ENCODE data around the gene CETN1.

The CETN1 gene

DNA sequence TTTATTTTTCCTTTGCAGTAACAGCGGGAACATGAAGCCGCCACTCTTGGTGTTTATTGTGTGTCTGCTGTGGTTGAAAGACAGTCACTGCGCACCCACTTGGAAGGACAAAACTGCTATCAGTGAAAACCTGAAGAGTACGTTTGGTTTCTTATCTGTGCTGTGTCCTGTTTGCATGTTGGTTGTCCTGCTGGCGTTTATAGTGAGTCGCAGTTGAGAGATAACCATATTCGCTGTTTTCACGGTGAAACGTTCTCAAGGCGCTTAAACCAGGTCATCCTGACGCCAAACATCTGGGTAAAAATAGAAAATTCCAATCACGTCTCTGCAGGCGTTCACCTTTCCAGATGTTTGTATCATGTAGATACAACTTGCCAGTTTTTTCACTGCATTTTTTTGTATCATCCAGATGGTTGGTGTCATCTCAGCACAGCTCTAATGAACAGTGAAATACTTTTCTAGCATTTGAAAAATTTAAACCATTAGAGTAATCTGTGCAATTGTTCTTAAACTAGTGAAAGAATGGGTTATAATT, 37.9 kb downstream of the CETN1 start:
- no peak for DNase-seq (ENCODE audit: low read depth)
- TF ChIP-seq, protein P1, sequence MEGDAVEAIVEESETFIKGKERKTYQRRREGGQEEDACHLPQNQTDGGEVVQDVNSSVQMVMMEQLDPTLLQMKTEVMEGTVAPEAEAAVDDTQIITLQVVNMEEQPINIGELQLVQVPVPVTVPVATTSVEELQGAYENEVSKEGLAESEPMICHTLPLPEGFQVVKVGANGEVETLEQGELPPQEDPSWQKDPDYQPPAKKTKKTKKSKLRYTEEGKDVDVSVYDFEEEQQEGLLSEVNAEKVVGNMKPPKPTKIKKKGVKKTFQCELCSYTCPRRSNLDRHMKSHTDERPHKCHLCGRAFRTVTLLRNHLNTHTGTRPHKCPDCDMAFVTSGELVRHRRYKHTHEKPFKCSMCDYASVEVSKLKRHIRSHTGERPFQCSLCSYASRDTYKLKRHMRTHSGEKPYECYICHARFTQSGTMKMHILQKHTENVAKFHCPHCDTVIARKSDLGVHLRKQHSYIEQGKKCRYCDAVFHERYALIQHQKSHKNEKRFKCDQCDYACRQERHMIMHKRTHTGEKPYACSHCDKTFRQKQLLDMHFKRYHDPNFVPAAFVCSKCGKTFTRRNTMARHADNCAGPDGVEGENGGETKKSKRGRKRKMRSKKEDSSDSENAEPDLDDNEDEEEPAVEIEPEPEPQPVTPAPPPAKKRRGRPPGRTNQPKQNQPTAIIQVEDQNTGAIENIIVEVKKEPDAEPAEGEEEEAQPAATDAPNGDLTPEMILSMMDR (IDR thresholded peaks at IDR 0.05; ENCODE audit: low read depth, low read length, missing control alignments) = no peak
- no peak overlapping the region for H3K4me3 ChIP-seq (ENCODE audit: low read depth, low read length)

DNA sequence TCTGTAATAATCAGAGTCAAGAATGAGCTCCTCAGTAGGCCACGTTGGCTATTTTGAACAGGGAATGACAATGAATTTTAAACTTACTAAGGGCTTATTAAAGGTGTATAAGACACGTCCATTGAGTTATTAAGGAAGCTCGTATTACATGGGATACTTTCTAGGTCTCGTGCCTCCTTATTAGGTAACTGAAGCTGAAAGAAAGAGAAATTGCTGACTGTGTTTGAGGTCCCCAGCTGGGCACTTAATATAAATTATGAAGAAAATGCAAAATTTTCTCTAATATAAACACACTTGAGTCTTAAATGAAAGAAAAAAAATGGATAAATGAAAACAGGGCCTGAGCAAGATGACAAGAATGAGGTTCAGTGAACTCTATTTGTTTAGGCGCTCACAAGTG, 38.4 kb downstream of the CETN1 start:
- H3K4me3 ChIP-seq (ENCODE audit: low read depth, low read length) = no peak overlapping the region
- TF ChIP-seq, protein P1 (IDR thresholded peaks at IDR 0.05; ENCODE audit: low read depth, low read length, missing control alignments) = no peak
- no peak for DNase-seq (ENCODE audit: low read depth)

DNA sequence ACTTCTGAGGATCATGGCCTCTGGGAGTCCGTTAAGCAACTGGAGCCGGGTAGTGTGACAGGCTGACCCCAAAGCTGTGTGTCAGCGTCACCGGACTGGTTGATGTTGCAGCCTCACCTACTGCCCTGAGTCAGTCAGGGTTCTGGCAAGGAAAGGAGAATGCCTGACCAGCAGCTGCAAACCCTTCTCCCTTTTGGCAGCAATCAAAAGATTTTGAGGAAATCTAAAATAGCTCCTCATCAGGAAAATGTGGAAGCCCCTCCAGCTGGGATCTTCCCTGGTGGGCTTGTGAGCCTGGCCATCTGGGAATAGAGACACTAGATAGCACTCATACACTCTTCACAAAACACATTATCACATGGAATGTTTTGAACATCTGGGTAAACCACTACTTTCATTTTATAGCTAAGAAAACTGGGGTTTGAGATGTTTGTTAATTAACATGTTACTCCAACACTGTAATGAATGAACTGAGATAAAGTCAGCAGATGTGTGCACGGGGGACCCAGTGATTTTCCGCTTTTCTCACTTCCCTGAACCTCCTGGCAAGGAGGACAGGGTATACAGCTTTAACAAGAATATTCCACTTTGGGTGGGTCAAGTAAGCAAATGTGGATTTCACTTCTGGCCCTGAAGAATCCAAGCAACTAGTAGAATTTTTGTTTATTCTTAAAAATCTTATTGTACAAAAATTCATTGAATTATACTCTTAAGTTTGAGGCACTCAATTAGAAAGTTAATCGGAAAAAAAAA, 41.3 kb downstream of the CETN1 start:
- no peak overlapping the region for H3K4me3 ChIP-seq (ENCODE audit: low read depth, low read length)
- no peak for DNase-seq (ENCODE audit: low read depth)
- TF ChIP-seq, protein P1 (IDR thresholded peaks at IDR 0.05; ENCODE audit: low read depth, low read length, missing control alignments) = no peak

DNA sequence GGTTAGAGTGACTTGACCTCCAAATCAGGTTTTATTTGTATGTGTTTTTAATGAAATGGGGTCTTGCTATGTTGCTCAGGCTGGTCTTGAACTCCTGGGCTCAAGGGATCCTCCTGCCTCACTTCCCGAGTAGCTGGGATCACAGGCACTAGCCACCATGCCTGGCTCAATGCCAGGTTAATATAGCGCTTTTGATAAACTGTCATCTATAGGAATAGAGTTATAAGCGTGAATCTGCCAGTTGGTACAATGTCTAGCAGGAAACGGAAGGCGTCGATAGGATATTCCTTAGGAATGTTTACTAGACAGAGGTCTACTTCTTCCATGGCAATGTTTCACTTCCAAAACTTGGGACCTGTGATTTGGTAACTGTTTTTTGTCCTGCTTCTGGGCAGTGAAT, 42.1 kb downstream of the CETN1 start:
- TF ChIP-seq, protein P1 (IDR thresholded peaks at IDR 0.05; ENCODE audit: low read depth, low read length, missing control alignments) = no peak
- no peak for DNase-seq (ENCODE audit: low read depth)
- no peak overlapping the region for H3K4me3 ChIP-seq (ENCODE audit: low read depth, low read length)

DNA sequence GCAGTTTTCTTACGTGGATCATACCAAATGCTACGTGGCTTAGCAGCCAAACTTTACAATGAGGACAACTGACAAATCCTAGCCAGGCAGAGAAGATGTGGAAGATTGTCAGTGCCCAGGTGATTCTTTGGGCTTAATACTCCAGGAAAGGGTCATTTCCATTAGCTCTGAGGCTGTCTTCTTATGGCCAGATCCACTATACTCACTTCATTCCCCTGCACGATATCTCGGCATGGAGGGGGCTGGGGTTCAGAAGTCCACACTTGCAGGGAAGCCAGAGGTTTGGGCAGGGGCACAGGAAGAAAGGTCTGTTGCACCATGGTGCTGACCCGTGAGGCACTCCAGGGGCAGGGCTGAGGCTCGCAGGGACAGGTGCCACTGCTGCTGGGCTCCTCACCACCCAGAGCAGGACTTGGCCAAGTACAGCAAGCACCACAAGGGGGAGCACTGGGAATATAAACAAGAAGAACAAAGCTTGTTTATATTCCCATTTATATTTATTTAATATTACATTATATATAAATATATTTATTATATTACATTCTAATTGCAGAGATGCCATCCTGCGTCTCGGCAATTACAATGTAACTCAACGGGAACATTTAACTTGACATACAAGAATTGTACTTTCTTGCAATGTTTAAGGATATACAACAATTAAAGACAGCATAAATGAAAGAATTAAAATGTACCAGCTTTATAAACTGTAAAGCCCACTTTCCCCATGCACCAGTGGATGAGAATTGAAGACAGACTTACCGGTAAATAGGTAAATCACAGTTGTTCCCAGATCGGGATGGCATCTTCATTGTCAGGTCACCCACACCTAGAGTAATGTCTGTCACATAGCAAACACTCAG, 43.8 kb downstream of the CETN1 start:
- TF ChIP-seq, protein P1 (IDR thresholded peaks at IDR 0.05; ENCODE audit: low read depth, low read length, missing control alignments) = peak; percentile 54
- H3K4me3 ChIP-seq (ENCODE audit: low read depth, low read length) = no peak overlapping the region
- DNase-seq (ENCODE audit: low read depth) = peak; percentile 27

DNA sequence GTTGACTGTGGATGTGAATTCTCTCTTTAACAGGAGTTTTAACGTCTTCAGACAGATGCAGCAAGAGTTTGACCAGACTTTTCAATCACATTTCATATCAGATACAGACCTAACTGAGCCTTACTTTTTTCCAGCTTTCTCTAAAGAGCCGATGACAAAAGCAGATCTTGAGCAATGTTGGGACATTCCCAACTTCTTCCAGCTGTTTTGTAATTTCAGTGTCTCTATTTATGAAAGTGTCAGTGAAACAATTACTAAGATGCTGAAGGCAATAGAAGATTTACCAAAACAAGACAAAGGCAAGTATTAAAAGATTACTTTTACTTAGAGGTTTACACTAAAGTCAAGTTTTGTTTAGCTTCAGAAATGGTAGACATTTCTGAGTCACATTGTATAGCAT, 47.1 kb downstream of the CETN1 start:
- no peak for DNase-seq (ENCODE audit: low read depth)
- no peak overlapping the region for H3K4me3 ChIP-seq (ENCODE audit: low read depth, low read length)
- TF ChIP-seq, protein P1 (IDR thresholded peaks at IDR 0.05; ENCODE audit: low read depth, low read length, missing control alignments) = no peak

Measured in GM12864 (cell line).